Cardiac fibroblast (primary cell): ENCODE measurements around the gene OSCP1.
"Not testable (repeated sequence)": the region's sequence is repeated elsewhere in the genome, so short reads cannot be mapped to it uniquely, and the experiment has no call there.

Experiments used
- DNase-seq, 2 donors: peaks; one replicate each; pipeline versions ENCODE4 v3.0.0 to v3.0.0-alpha.2; 2010; ENCODE audit warnings: low read depth in 2 of 2
- H3K4me3 ChIP-seq, 2 donors: replicated peaks in 1 of 2; 1 replicate in 1 of 2; 2 replicates in 1 of 2; pipeline ENCODE4 v1.5.1; 2011; ENCODE audit warnings: low read depth in 2 of 2, low read length in 2 of 2, mild to moderate bottlenecking in 2 of 2, moderate library complexity in 1 of 2
- TF ChIP-seq, protein P1 (sequence below): IDR thresholded peaks from one replicate; pipeline ENCODE4 v1.5.1; 2011; ENCODE audit warnings: low read depth, mild to moderate bottlenecking, low read length, inconsistent platforms

The OSCP1 gene, protein sequence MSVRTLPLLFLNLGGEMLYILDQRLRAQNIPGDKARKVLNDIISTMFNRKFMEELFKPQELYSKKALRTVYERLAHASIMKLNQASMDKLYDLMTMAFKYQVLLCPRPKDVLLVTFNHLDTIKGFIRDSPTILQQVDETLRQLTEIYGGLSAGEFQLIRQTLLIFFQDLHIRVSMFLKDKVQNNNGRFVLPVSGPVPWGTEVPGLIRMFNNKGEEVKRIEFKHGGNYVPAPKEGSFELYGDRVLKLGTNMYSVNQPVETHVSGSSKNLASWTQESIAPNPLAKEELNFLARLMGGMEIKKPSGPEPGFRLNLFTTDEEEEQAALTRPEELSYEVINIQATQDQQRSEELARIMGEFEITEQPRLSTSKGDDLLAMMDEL

GRCh38 chr1:36450270-36450918, at the start of gene OSCP1:
Gene OSCP1 (minus strand): TSS chr1:36450451. CDS start chr1:36450369, 82 bp downstream.
- peak within 1 kb of the TSS; percentile 59 to 72 for H3K4me3 ChIP-seq
- DNase-seq: peak; percentile 98
- TF ChIP-seq, protein P1, sequence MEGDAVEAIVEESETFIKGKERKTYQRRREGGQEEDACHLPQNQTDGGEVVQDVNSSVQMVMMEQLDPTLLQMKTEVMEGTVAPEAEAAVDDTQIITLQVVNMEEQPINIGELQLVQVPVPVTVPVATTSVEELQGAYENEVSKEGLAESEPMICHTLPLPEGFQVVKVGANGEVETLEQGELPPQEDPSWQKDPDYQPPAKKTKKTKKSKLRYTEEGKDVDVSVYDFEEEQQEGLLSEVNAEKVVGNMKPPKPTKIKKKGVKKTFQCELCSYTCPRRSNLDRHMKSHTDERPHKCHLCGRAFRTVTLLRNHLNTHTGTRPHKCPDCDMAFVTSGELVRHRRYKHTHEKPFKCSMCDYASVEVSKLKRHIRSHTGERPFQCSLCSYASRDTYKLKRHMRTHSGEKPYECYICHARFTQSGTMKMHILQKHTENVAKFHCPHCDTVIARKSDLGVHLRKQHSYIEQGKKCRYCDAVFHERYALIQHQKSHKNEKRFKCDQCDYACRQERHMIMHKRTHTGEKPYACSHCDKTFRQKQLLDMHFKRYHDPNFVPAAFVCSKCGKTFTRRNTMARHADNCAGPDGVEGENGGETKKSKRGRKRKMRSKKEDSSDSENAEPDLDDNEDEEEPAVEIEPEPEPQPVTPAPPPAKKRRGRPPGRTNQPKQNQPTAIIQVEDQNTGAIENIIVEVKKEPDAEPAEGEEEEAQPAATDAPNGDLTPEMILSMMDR: no peak

DNA sequence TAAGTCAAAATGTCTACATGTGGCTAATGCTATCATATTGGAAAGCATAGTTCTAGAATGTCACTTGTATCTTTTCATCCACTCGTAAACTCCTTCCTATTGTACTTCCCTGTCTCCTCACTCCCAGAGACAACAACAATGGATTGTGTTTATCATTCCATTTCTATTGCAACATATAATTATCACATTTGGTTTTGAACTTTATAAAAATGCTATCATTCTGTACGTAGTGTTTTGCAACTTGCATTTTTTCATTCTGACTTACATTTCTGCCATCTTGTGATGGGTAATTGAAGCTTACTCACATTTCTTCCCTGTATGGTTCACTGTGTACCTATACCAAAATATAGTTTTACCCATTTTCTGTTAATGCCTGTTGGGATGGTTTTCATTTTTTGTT, 47.0 kb upstream of the OSCP1 start:
- no peak overlapping the region for H3K4me3 ChIP-seq
- DNase-seq: peak in 1 of 2 donors; percentile 41
- TF ChIP-seq, protein P1: no peak

GRCh38 chr1:36494971-36495370, 44.7 kb upstream of the OSCP1 start:
- H3K4me3 ChIP-seq: no peak overlapping the region
- TF ChIP-seq, protein P1: no peak

GRCh38 chr1:36493524-36493923, 43.3 kb upstream of the OSCP1 start:
- TF ChIP-seq, protein P1: no peak
- no peak overlapping the region for H3K4me3 ChIP-seq
- DNase-seq: no peak

More at GRCh38 chr1:36494971-36495370, 44.7 kb upstream of the OSCP1 start:
- no peak for DNase-seq

GRCh38 chr1:36492491-36492890, 42.2 kb upstream of the OSCP1 start:
- DNase-seq: no peak
- no peak overlapping the region for H3K4me3 ChIP-seq
- TF ChIP-seq, protein P1: no peak

GRCh38 chr1:36489258-36490051, 39.2 kb upstream of the OSCP1 start:
- H3K4me3 ChIP-seq, DNase-seq: not testable (repeated sequence)

- DNase-seq: no peak
- H3K4me3 ChIP-seq: no peak overlapping the region
- TF ChIP-seq, protein P1: no peak
Measured at GRCh38 chr1:36487906-36488305, 37.7 kb upstream of the OSCP1 start.

- H3K4me3 ChIP-seq, DNase-seq: not testable (repeated sequence)
Measured at GRCh38 chr1:36487336-36487725, 37.1 kb upstream of the OSCP1 start.
